GM12864 (cell line): ENCODE results near the gene MAP2K6.

Experiments used
- DNase-seq: peaks from one replicate; pipeline ENCODE4 v3.0.0-alpha.2; 2011; ENCODE audit warnings: low read depth
- H3K4me3 ChIP-seq: 2 replicates; pipeline ENCODE4 v1.5.1; 2011; ENCODE audit warnings: mild to moderate bottlenecking, low read depth, low read length, control low read depth
- CTCF ChIP-seq: IDR thresholded peaks from 2 replicates; pipeline ENCODE4 v1.5.1; 2011; ENCODE audit warnings: low read depth, mild to moderate bottlenecking, moderate library complexity, low read length, control low read depth, inconsistent platforms; ENCODE audit errors: missing control alignments

Gene MAP2K6

GRCh38 chr17:69508814-69509213, 94.3 kb downstream of the MAP2K6 start:
- DNase-seq, result no peak
- H3K4me3 ChIP-seq, result no peak overlapping the region
- TF ChIP-seq CTCF, result no peak

GRCh38 chr17:69511250-69511649, 96.8 kb downstream of the MAP2K6 start:
- DNase-seq, result no peak
- TF ChIP-seq CTCF, result no peak
- H3K4me3 ChIP-seq, result no peak overlapping the region

DNA sequence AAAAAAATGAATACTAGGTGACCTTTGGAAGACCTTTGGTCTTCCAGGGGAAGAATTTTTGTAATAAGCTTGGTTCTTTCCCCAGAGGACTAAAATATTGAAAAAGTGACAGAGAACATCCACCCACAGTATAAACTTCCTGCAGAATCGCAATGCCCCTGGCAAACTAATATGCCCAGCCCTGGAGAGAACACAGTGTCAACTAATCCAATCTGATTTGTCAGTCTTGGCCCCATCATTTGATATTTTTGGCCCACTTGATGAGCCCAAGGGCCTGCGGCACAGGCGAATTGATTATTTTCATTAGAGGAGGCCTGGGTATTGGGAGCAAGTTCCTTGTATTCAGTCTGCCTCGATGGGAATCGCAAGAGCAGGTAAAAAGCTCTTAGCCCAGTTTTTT, 98.4 kb downstream of the MAP2K6 start:
- H3K4me3 ChIP-seq, result no peak overlapping the region
- no peak for TF ChIP-seq CTCF
- no peak for DNase-seq

- no peak overlapping the region for H3K4me3 ChIP-seq
- no peak for DNase-seq
- TF ChIP-seq CTCF, result no peak
Observed at GRCh38 chr17:69516225-69516624, 101.7 kb downstream of the MAP2K6 start.

DNA sequence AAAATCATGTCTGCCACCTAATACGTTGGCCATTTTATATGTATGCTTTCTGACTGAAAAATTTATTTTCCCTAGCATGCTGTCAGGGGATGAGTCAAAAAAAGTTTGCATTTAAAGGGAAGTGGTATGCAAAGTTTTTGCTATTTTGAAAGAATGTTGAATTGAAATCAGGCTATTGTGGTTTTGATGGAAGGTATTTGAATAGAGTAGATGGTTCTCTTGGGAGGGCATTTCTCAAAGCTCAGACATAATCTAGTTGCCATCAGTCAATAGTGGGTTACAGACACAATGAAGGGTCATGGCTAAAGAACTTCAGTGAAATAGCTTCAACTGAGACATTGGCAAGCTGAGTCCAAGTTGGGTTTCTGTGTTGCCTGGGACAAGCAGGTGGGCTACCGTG, 102.4 kb downstream of the MAP2K6 start:
- DNase-seq, result peak; percentile 65
- H3K4me3 ChIP-seq, result no peak overlapping the region; the same call in 1 of the 2 replicates
- no peak for TF ChIP-seq CTCF

DNA sequence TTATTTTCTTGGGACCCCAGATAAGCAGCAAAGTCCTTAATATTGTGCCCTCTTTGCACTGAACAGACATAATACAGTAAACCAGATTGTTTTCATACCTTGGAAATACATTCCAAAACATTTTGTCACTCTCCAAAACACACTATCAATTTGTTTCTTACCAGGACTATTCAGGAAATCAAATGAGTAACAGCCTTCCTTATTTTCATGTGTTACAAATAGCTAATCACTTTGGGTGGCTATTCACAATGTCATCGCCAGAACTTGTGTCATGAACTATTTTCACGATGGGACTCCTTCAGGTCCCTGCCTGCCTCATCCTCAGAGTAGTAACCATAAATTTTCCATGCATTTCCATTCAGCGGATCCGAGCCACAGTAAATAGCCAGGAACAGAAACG, 104.5 kb downstream of the MAP2K6 start:
- H3K4me3 ChIP-seq, result no peak overlapping the region
- no peak for TF ChIP-seq CTCF
- DNase-seq, result no peak

- H3K4me3 ChIP-seq, result no peak overlapping the region
- peak; percentile 55 for DNase-seq
- peak; percentile 83 for TF ChIP-seq CTCF
Observed at GRCh38 chr17:69523244-69523861, 108.9 kb downstream of the MAP2K6 start.
